Keratinocyte (primary cell): ENCODE measurements around the gene MARCHF10. TPM values are rescaled to one million over a fixed set of nuclear protein-coding genes. Genes with fewer than 3 reads are reported as not detected.

ENCODE experiments used
- DNase-seq: peaks from one replicate; pipeline ENCODE4 v3.0.0-alpha.2; 2011; ENCODE audit warnings: low read depth, missing footprints, low spot score
- FAIRE-seq: peaks from 2 replicates; lab custom pipeline; 2011; peaks lifted over from hg19 to GRCh38; lab: Jason Lieb, UNC
- H2AFZ ChIP-seq: 2 replicates; pipeline ENCODE4 v1.6.0; 2012; ENCODE audit warnings: low read length, control low read depth, inconsistent platforms; ENCODE audit not compliant: control insufficient read depth
- H3K27ac ChIP-seq: 2 replicates; pipeline ENCODE4 v1.5.1; 2011; ENCODE audit warnings: low read length; ENCODE audit not compliant: control insufficient read depth, insufficient read depth
- H3K27me3 ChIP-seq: 3 replicates; pipeline ENCODE4 v1.6.0; 2011; ENCODE audit warnings: low read length; ENCODE audit not compliant: control insufficient read depth, insufficient read depth; ENCODE audit errors: extremely low read depth
- H3K36me3 ChIP-seq, 2 experiments: 2 replicates in 1 of 2; 3 replicates in 1 of 2; pipeline ENCODE4 v1.5.1; 2011; ENCODE audit warnings: low read length in 2 of 2, mild to moderate bottlenecking in 1 of 2; ENCODE audit not compliant: control insufficient read depth in 2 of 2, insufficient read depth in 2 of 2; ENCODE audit errors: extremely low read depth in 1 of 2
- H3K4me1 ChIP-seq: 3 replicates; pipeline ENCODE4 v1.5.1; 2011; ENCODE audit warnings: low read length; ENCODE audit not compliant: control insufficient read depth, insufficient read depth; ENCODE audit errors: extremely low read depth
- H3K4me2 ChIP-seq: 3 replicates; pipeline ENCODE4 v1.6.0; 2011; ENCODE audit warnings: low read depth, low read length; ENCODE audit not compliant: control insufficient read depth, insufficient read depth; ENCODE audit errors: extremely low read depth
- H3K4me3 ChIP-seq, 3 experiments: fragments of 200-600 bp in 1 of 3; sonication (generic) in 1 of 3; 2 replicates in 2 of 3; 3 replicates in 1 of 3; pipeline ENCODE4 v1.5.1; 2011 to 2016; ENCODE audit warnings: low read length in 3 of 3, mild to moderate bottlenecking in 3 of 3, control low read depth in 2 of 3, inconsistent platforms in 1 of 3, low read depth in 1 of 3, mixed read lengths in 1 of 3, mixed run types in 1 of 3, moderate library complexity in 1 of 3; ENCODE audit not compliant: control insufficient read depth in 2 of 3, insufficient read depth in 2 of 3; ENCODE audit errors: extremely low read depth in 1 of 3
- H3K79me2 ChIP-seq: 2 replicates; pipeline ENCODE4 v1.6.0; 2012; ENCODE audit warnings: low read length; ENCODE audit not compliant: control insufficient read depth, insufficient read depth
- H3K9ac ChIP-seq: 3 replicates; pipeline ENCODE4 v1.6.0; 2011; ENCODE audit warnings: low read length; ENCODE audit not compliant: control insufficient read depth, insufficient read depth; ENCODE audit errors: extremely low read depth
- H3K9me1 ChIP-seq: 3 replicates; pipeline ENCODE4 v1.6.0; 2011; ENCODE audit warnings: low read length; ENCODE audit not compliant: control insufficient read depth, insufficient read depth; ENCODE audit errors: extremely low read depth
- H3K9me3 ChIP-seq: 2 replicates; pipeline ENCODE4 v1.5.1; 2012; ENCODE audit warnings: low read depth, low read length; ENCODE audit not compliant: control insufficient read depth
- H4K20me1 ChIP-seq: 3 replicates; pipeline ENCODE4 v1.6.0; 2011; ENCODE audit warnings: low read length; ENCODE audit not compliant: control insufficient read depth, insufficient read depth; ENCODE audit errors: extremely low read depth
- EZH2 ChIP-seq: IDR thresholded peaks from one replicate; pipeline ENCODE4 v1.6.1; 2012; ENCODE audit warnings: inconsistent platforms, mild to moderate bottlenecking, low read length, moderate library complexity
- dilution Hi-C: fragments of 300-500 bp; cut with MboI; formaldehyde crosslinking; loops from one replicate; pipeline ENCODE4 v1.7.0; 2020; ENCODE audit warnings: low sequenced_read_pairs; ENCODE audit not compliant: extremely low pct_ligation_motif_present
- polyA plus RNA-seq, 5 experiments: library from polyadenylated mRNA; depleted of rRNA in 3 of 5; stranded (reverse) in 3 of 5; stranded (forward) in 1 of 5; unstranded in 1 of 5; fragments of >200 nt; gene quantifications; 1 replicate in 1 of 5; 2 replicates in 3 of 5; 3 replicates in 1 of 5; pipeline versions ENCODE4 v1.2.1 to v1.2.3, GENCODE V29; 2011 to 2012; ENCODE audit warnings: missing spikeins in 2 of 5, low read depth in 1 of 5, low replicate concordance in 1 of 5
- TF ChIP-seq, protein P1 (sequence below), 3 experiments: IDR thresholded peaks in 1 of 3; conservative IDR thresholded peaks in 1 of 3; optimal IDR thresholded peaks in 1 of 3; 2 replicates in 2 of 3; 3 replicates in 1 of 3; pipeline versions ENCODE3 to v1.5.1; 2011; ENCODE audit warnings: low read length in 3 of 3, mild to moderate bottlenecking in 3 of 3, moderate library complexity in 2 of 3, control low read depth in 1 of 3, inconsistent platforms in 1 of 3; ENCODE audit not compliant: insufficient read depth in 2 of 3; ENCODE audit errors: extremely low read depth in 1 of 3

The MARCHF10 gene
- polyA plus RNA-seq, 1 donor (not counting 4 experiments of a cell fraction or from before 2014, with no cell fraction given), result not detected

DNA sequence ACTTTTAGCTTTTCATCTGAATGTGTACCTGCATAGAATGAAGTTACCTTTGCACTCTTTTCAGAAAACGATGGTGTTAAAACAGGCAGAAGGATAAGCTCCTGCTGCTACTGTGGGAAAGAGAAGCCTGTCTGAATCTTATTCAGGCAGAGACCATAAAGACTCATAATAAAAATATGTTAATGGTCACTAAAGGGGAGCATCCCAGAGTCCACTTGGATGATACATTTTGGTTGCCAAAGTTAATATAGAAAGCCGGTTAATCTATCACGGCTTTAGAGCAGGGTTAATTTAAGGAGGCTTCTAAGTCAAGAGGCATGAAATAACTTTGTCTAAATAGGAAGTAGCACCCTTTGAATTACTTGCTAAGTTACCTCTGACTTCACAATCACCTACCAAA, 2.9 kb downstream of the MARCHF10 start:
- Histone ChIP-seq H3K9me1 (no peaks in the 10 kb centered on the region), H3K27me3 (no peaks in the 10 kb centered on the region), H3K9ac (no peak overlapping the region), H3K4me3 (no peak overlapping the region), H2AFZ (no peak overlapping the region), H3K9me3 (no peaks in the 10 kb centered on the region), H3K27ac (no peak overlapping the region), H3K79me2 (no peaks in the 10 kb centered on the region), H3K4me1 (peaks cover 7% of the 10 kb centered on the region), H3K4me2 (no peak overlapping the region), H3K36me3 (no peaks in the 10 kb centered on the region), H4K20me1 (no peaks in the 10 kb centered on the region)
- TF ChIP-seq, protein P1, sequence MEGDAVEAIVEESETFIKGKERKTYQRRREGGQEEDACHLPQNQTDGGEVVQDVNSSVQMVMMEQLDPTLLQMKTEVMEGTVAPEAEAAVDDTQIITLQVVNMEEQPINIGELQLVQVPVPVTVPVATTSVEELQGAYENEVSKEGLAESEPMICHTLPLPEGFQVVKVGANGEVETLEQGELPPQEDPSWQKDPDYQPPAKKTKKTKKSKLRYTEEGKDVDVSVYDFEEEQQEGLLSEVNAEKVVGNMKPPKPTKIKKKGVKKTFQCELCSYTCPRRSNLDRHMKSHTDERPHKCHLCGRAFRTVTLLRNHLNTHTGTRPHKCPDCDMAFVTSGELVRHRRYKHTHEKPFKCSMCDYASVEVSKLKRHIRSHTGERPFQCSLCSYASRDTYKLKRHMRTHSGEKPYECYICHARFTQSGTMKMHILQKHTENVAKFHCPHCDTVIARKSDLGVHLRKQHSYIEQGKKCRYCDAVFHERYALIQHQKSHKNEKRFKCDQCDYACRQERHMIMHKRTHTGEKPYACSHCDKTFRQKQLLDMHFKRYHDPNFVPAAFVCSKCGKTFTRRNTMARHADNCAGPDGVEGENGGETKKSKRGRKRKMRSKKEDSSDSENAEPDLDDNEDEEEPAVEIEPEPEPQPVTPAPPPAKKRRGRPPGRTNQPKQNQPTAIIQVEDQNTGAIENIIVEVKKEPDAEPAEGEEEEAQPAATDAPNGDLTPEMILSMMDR (optimal IDR thresholded peaks at IDR 0.05 in 1 of 3, IDR thresholded peaks at IDR 0.05 in 1 of 3, conservative IDR thresholded peaks at IDR 0.05 in 1 of 3; ENCODE audit: extremely low read depth in 1 of 3, insufficient read depth in 2 of 3, low read length in 3 of 3), result no peak
- no peak for TF ChIP-seq EZH2
- dilution Hi-C loops, result no loop called here
- DNase-seq, result no peak
- no peak for FAIRE-seq

GRCh38 chr17:62804822-62805221, 3.3 kb downstream of the MARCHF10 start:
- no peaks in the 10 kb centered on the region for H3K79me2 ChIP-seq
- H2AFZ ChIP-seq, result no peak overlapping the region
- no peaks in the 10 kb centered on the region for H3K9me3 ChIP-seq
- H3K4me2 ChIP-seq, result no peak overlapping the region
- FAIRE-seq (no peak), DNase-seq (no peak)
- H3K4me3 ChIP-seq, result no peak overlapping the region
- H3K4me1 ChIP-seq, result peaks cover 11% of the 10 kb centered on the region
- TF ChIP-seq, protein P1 (optimal IDR thresholded peaks at IDR 0.05 in 1 of 3, IDR thresholded peaks at IDR 0.05 in 1 of 3, conservative IDR thresholded peaks at IDR 0.05 in 1 of 3; ENCODE audit: extremely low read depth in 1 of 3, insufficient read depth in 2 of 3, low read length in 3 of 3), result no peak
- TF ChIP-seq EZH2, result no peak
- no peaks in the 10 kb centered on the region for H3K9me1 ChIP-seq
- H3K36me3 ChIP-seq, result no peaks in the 10 kb centered on the region
- dilution Hi-C loops, result no loop called here
- no peak overlapping the region for H3K9ac ChIP-seq
- no peaks in the 10 kb centered on the region for H4K20me1 ChIP-seq
- H3K27ac ChIP-seq, result no peak overlapping the region
- H3K27me3 ChIP-seq, result no peaks in the 10 kb centered on the region
